MG63 (cell line): Measurements from ENCODE around the gene PDCL3. TPM values are rescaled to one million over a fixed set of nuclear protein-coding genes. Genes with fewer than 3 reads are reported as not detected.

Experiments used
- DNase-seq: peaks from one replicate; pipeline ENCODE4 v3.0.0-alpha.2; 2020
- H3K27me3 ChIP-seq: fragments of 250-450 bp; sonication (Bioruptor Pico); 2 replicates; pipeline ENCODE4 v1.5.1; 2020; ENCODE audit warnings: mild to moderate bottlenecking, moderate library complexity
- H3K36me3 ChIP-seq: fragments of 250-450 bp; sonication (Bioruptor Pico); 2 replicates; pipeline ENCODE4 v1.5.1; 2020; ENCODE audit warnings: mild to moderate bottlenecking, moderate library complexity
- H3K4me3 ChIP-seq: fragments of 250-450 bp; sonication (Bioruptor Pico); 2 replicates; pipeline ENCODE4 v1.5.1; 2020; ENCODE audit warnings: mild to moderate bottlenecking, moderate library complexity
- H3K9me3 ChIP-seq: fragments of 250-450 bp; sonication (Bioruptor Pico); 2 replicates; pipeline ENCODE4 v1.5.1; 2020; ENCODE audit warnings: mild to moderate bottlenecking, moderate library complexity
- total RNA-seq: library from RNA; depleted of rRNA; stranded (reverse); fragments of >200 nt; shearing (Covaris generic); gene quantifications from 2 replicates; pipeline ENCODE4 v1.2.3, GENCODE V29; 2014; ENCODE audit warnings: low replicate concordance

PDCL3 gene
- total RNA-seq, 1 experiment from 2014 or later = 18.1 TPM

GRCh38 chr2:100596465-100596864 is 33.7 kb downstream of the PDCL3 start:
- Histone ChIP-seq H3K9me3 (no peaks in the 10 kb centered on the region), H3K36me3 (no peaks in the 10 kb centered on the region)
- no peak for DNase-seq

GRCh38 chr2:100599566-100599965 is 36.8 kb downstream of the PDCL3 start:
- Histone ChIP-seq H3K4me3 (no peak overlapping the region), H3K27me3 (no peaks in the 10 kb centered on the region), H3K36me3 (no peaks in the 10 kb centered on the region), H3K9me3 (no peaks in the 10 kb centered on the region)
- no peak for DNase-seq

More at GRCh38 chr2:100596465-100596864, 33.7 kb downstream of the PDCL3 start:
- Histone ChIP-seq H3K4me3 (no peak overlapping the region), H3K27me3 (no peaks in the 10 kb centered on the region)

GRCh38 chr2:100601661-100602060 is 38.9 kb downstream of the PDCL3 start:
- no peaks in the 10 kb centered on the region for H3K9me3 ChIP-seq
- H3K4me3 ChIP-seq = no peak overlapping the region
- H3K36me3 ChIP-seq = no peaks in the 10 kb centered on the region
- DNase-seq = no peak
- H3K27me3 ChIP-seq = no peaks in the 10 kb centered on the region

GRCh38 chr2:100603414-100603813 is 40.6 kb downstream of the PDCL3 start:
- Histone ChIP-seq H3K9me3 (no peaks in the 10 kb centered on the region), H3K27me3 (no peaks in the 10 kb centered on the region), H3K36me3 (no peaks in the 10 kb centered on the region), H3K4me3 (no peak overlapping the region)
- no peak for DNase-seq

- H3K4me3 ChIP-seq = no peak overlapping the region
- no peaks in the 10 kb centered on the region for H3K27me3 ChIP-seq
- H3K9me3 ChIP-seq = no peaks in the 10 kb centered on the region
- no peak for DNase-seq
- no peaks in the 10 kb centered on the region for H3K36me3 ChIP-seq
Measured at GRCh38 chr2:100603948-100604633, 41.3 kb downstream of the PDCL3 start.

GRCh38 chr2:100606332-100606725 is 43.5 kb downstream of the PDCL3 start:
- no peak for DNase-seq
- Histone ChIP-seq H3K9me3 (no peaks in the 10 kb centered on the region), H3K4me3 (no peak overlapping the region), H3K27me3 (no peaks in the 10 kb centered on the region), H3K36me3 (no peaks in the 10 kb centered on the region)

GRCh38 chr2:100606726-100607343 is 44.0 kb downstream of the PDCL3 start:
- Histone ChIP-seq H3K4me3 (no peak overlapping the region), H3K9me3 (no peaks in the 10 kb centered on the region), H3K27me3 (no peaks in the 10 kb centered on the region), H3K36me3 (no peaks in the 10 kb centered on the region)
- DNase-seq = peak; percentile 5

- Histone ChIP-seq H3K36me3 (no peaks in the 10 kb centered on the region), H3K4me3 (no peak overlapping the region), H3K27me3 (no peaks in the 10 kb centered on the region), H3K9me3 (no peaks in the 10 kb centered on the region)
- DNase-seq = peak; percentile 52
Measured at GRCh38 chr2:100610381-100610831, 47.6 kb downstream of the PDCL3 start.

GRCh38 chr2:100611079-100612029 is 48.6 kb downstream of the PDCL3 start:
- DNase-seq = no peak
- Histone ChIP-seq H3K27me3 (no peaks in the 10 kb centered on the region), H3K9me3 (no peaks in the 10 kb centered on the region), H3K36me3 (no peaks in the 10 kb centered on the region), H3K4me3 (no peak overlapping the region)

GRCh38 chr2:100612388-100613000 is 49.7 kb downstream of the PDCL3 start:
- H3K4me3 ChIP-seq = no peak overlapping the region
- H3K36me3 ChIP-seq = no peaks in the 10 kb centered on the region
- no peaks in the 10 kb centered on the region for H3K9me3 ChIP-seq
- H3K27me3 ChIP-seq = no peaks in the 10 kb centered on the region
- DNase-seq = no peak

GRCh38 chr2:100613719-100614118 is 50.9 kb downstream of the PDCL3 start:
- Histone ChIP-seq H3K36me3 (no peaks in the 10 kb centered on the region), H3K9me3 (no peaks in the 10 kb centered on the region), H3K27me3 (no peaks in the 10 kb centered on the region), H3K4me3 (no peak overlapping the region)
- DNase-seq = no peak

GRCh38 chr2:100614455-100615000 is 51.7 kb downstream of the PDCL3 start:
- no peak for DNase-seq
- Histone ChIP-seq H3K9me3 (no peaks in the 10 kb centered on the region), H3K27me3 (no peaks in the 10 kb centered on the region), H3K4me3 (no peak overlapping the region), H3K36me3 (no peaks in the 10 kb centered on the region)

- H3K4me3 ChIP-seq = no peak overlapping the region
- DNase-seq = no peak
- H3K9me3 ChIP-seq = no peaks in the 10 kb centered on the region
- H3K27me3 ChIP-seq = no peaks in the 10 kb centered on the region
- H3K36me3 ChIP-seq = no peaks in the 10 kb centered on the region
Measured at GRCh38 chr2:100615471-100615870, 52.7 kb downstream of the PDCL3 start.

GRCh38 chr2:100615886-100616285 is 53.1 kb downstream of the PDCL3 start:
- no peak overlapping the region for H3K4me3 ChIP-seq
- H3K9me3 ChIP-seq = no peaks in the 10 kb centered on the region
- no peaks in the 10 kb centered on the region for H3K27me3 ChIP-seq
- no peak for DNase-seq
- no peaks in the 10 kb centered on the region for H3K36me3 ChIP-seq

- no peak for DNase-seq
- Histone ChIP-seq H3K9me3 (no peaks in the 10 kb centered on the region), H3K27me3 (no peaks in the 10 kb centered on the region), H3K4me3 (no peak overlapping the region), H3K36me3 (no peaks in the 10 kb centered on the region)
Measured at GRCh38 chr2:100616841-100617390, 54.1 kb downstream of the PDCL3 start.

- no peak for DNase-seq
- no peaks in the 10 kb centered on the region for H3K9me3 ChIP-seq
- H3K27me3 ChIP-seq = no peaks in the 10 kb centered on the region
- H3K4me3 ChIP-seq = no peak overlapping the region
- H3K36me3 ChIP-seq = no peaks in the 10 kb centered on the region
Measured at GRCh38 chr2:100619951-100620350, 57.2 kb downstream of the PDCL3 start.
